HG02981 (cell line): ENCODE results near the gene MAST4.

Experiments used
- ATAC-seq: cut with Tn5 transposase; IDR thresholded peaks from one replicate; pipeline ENCODE4 v1.9.1; 2021; ENCODE audit warnings: mild to moderate bottlenecking, moderate library complexity; ENCODE audit not compliant: unreplicated experiment

Gene MAST4

GRCh38 chr5:67215519-67216471, 619.6 kb downstream of the MAST4 start:
- ATAC-seq, result peak; percentile 99

- ATAC-seq, result no peak
Observed at GRCh38 chr5:67216564-67216963, 620.4 kb downstream of the MAST4 start.
